ENCODE measurements around the gene AGAP1.

DNA sequence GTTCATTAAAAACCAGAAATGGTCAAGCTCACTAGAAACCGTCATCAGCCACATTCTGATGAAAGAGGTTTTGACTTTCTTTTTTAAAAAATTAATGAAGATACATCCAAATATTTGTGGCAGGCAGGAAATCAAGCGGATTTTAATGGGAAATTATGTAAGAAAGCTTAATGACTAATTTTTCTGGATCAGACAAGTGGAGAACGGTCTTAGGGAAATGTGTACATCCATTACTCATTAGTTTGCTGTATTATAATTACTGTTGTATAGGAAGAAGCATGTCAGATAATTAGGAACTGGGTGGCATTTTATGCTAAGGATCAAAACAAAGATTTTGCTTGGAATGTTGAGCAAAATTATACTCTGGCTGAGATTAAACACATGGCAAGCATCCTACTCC lies 39.4 kb downstream of the AGAP1 start:
- no peak for TF ChIP-seq CTCF (IDR thresholded peaks at IDR 0.05; ENCODE audit: low read depth, low read length, poor library complexity, severe bottlenecking)
- no peak for TF ChIP-seq EZH2phosphoT487 (IDR thresholded peaks at IDR 0.05; ENCODE audit: borderline replicate concordance, low read length)

Measured in DOHH2 (cell line).